IMR-90 (cell line): ENCODE measurements around the gene SIAH3. TPM values are rescaled to one million over a fixed set of nuclear protein-coding genes. Genes with fewer than 3 reads are reported as not detected.

Experiments
- ATAC-seq: fragments of 200-7000 bp; cut with Tn5 transposase; 2 replicates; pipeline ENCODE4 v1.9.1; 2020; ENCODE audit warnings: low read depth, mild to moderate bottlenecking, moderate library complexity
- BruUV-seq: library from RNA; stranded (reverse); fragments of 400-500 nt; replicated peaks from 2 replicates; lab custom pipeline; 2021; lab: Mats Ljungman, UMichigan
- CTCF ChIA-PET: fragments of 300-600 bp; formaldehyde crosslinking; extraction: SDS; loops from one replicate; lab custom pipeline; 2021; ENCODE audit warnings: antibody characterized with exemption; lab: Yijun Ruan, JAX
- POLR2A ChIA-PET: fragments of 300-600 bp; sonication (Branson Sonifier 250); formaldehyde crosslinking; loops from one replicate; lab custom pipeline; 2022; ENCODE audit warnings: antibody characterized with exemption; ENCODE audit not compliant: unreplicated experiment; lab: Charles Lee
- DNase-seq: peaks from one replicate; pipeline ENCODE4 v3.0.0; 2013
- H2AFZ ChIP-seq: replicated peaks from 2 replicates; pipeline ENCODE3; 2013; ENCODE audit warnings: low read length, mild to moderate bottlenecking; ENCODE audit not compliant: poor library complexity
- H2AK5ac ChIP-seq: 2 replicates; pipeline ENCODE4 v1.6.1; 2013; ENCODE audit warnings: low read depth, low read length, inconsistent platforms
- H2AK9ac ChIP-seq: replicated peaks from 2 replicates; pipeline ENCODE3; 2013; ENCODE audit warnings: mild to moderate bottlenecking, low read depth, low read length, moderate library complexity; ENCODE audit not compliant: poor library complexity
- H2BK120ac ChIP-seq: 2 replicates; pipeline ENCODE4 v1.6.1; 2013; ENCODE audit warnings: low read depth, low read length, inconsistent platforms
- H2BK15ac ChIP-seq: 3 replicates; pipeline ENCODE4 v1.6.1; 2013; ENCODE audit warnings: low read depth, low read length, inconsistent platforms
- H2BK20ac ChIP-seq: 2 replicates; pipeline ENCODE4 v1.6.1; 2013; ENCODE audit warnings: low read depth, mild to moderate bottlenecking, inconsistent platforms, low read length, moderate library complexity
- H2BK5ac ChIP-seq: 2 replicates; pipeline ENCODE4 v1.6.1; 2013; ENCODE audit warnings: mild to moderate bottlenecking, low read depth, low read length, inconsistent platforms; ENCODE audit not compliant: poor library complexity, severe bottlenecking
- H3K14ac ChIP-seq: replicated peaks from 2 replicates; pipeline ENCODE4 v1.6.1; 2013; ENCODE audit warnings: low read depth, low read length, inconsistent platforms
- H3K18ac ChIP-seq: 2 replicates; pipeline ENCODE4 v1.6.1; 2013; ENCODE audit warnings: low read depth, low read length, control low read depth
- H3K23ac ChIP-seq: 2 replicates; pipeline ENCODE4 v1.6.1; 2013; ENCODE audit warnings: low read depth, low read length, inconsistent platforms
- H3K27ac ChIP-seq: 2 replicates; pipeline ENCODE4 v1.5.1; 2013; ENCODE audit warnings: mild to moderate bottlenecking, control low read depth, low read length; ENCODE audit not compliant: insufficient read depth
- H3K27me3 ChIP-seq: 2 replicates; pipeline ENCODE4 v1.6.1; 2013; ENCODE audit warnings: low read length; ENCODE audit not compliant: control insufficient read depth, insufficient read depth
- H3K36me3 ChIP-seq: 2 replicates; pipeline ENCODE4 v1.6.1; 2013; ENCODE audit warnings: low read length, mixed read lengths; ENCODE audit not compliant: control insufficient read depth, insufficient read depth
- H3K4ac ChIP-seq: 2 replicates; pipeline ENCODE4 v1.6.1; 2013; ENCODE audit warnings: low read depth, low read length, inconsistent platforms
- H3K4me1 ChIP-seq: 2 replicates; pipeline ENCODE4 v1.6.1; 2013; ENCODE audit warnings: low read length, mixed read lengths; ENCODE audit not compliant: control insufficient read depth, insufficient read depth
- H3K4me2 ChIP-seq: 2 replicates; pipeline ENCODE4 v1.6.1; 2013; ENCODE audit warnings: low read depth, mild to moderate bottlenecking, control low read depth, low read length, moderate library complexity
- H3K4me3 ChIP-seq: 2 replicates; pipeline ENCODE4 v1.5.1; 2013; ENCODE audit warnings: low read depth, mild to moderate bottlenecking, control low read depth, low read length, moderate library complexity; ENCODE audit not compliant: insufficient read depth
- H3K56ac ChIP-seq: 2 replicates; pipeline ENCODE4 v1.6.1; 2013; ENCODE audit warnings: low read length, inconsistent platforms; ENCODE audit not compliant: insufficient read depth; ENCODE audit errors: extremely low read depth
- H3K79me1 ChIP-seq, 2 experiments: 2 replicates each; pipeline ENCODE4 v1.6.1; 2013; ENCODE audit warnings: low read length in 2 of 2, inconsistent platforms in 1 of 2, low read depth in 1 of 2
- H3K9ac ChIP-seq: 2 replicates; pipeline ENCODE4 v1.6.1; 2013; ENCODE audit warnings: low read depth, low read length, control low read depth
- H3K9me1 ChIP-seq: 2 replicates; pipeline ENCODE4 v1.6.1; 2013; ENCODE audit warnings: low read length, inconsistent platforms; ENCODE audit not compliant: insufficient read depth
- H3K9me3 ChIP-seq: 2 replicates; pipeline ENCODE4 v1.6.1; 2013; ENCODE audit warnings: low read length; ENCODE audit not compliant: control insufficient read depth, insufficient read depth
- H4K20me1 ChIP-seq: 2 replicates; pipeline ENCODE4 v1.6.1; 2013; ENCODE audit warnings: low read length, inconsistent platforms; ENCODE audit not compliant: insufficient read depth
- H4K5ac ChIP-seq: 2 replicates; pipeline ENCODE4 v1.6.1; 2013; ENCODE audit warnings: mild to moderate bottlenecking, low read depth, low read length, control low read depth
- H4K8ac ChIP-seq, 2 experiments: 2 replicates each; pipeline ENCODE4 v1.6.1; 2013; ENCODE audit warnings: low read depth in 2 of 2, low read length in 2 of 2, control low read depth in 1 of 2, inconsistent platforms in 1 of 2
- H4K91ac ChIP-seq: 2 replicates; pipeline ENCODE4 v1.6.1; 2013; ENCODE audit warnings: low read depth, low read length, inconsistent platforms; ENCODE audit not compliant: insufficient read depth
- CEBPB ChIP-seq: IDR thresholded peaks from 2 replicates; pipeline ENCODE4 v1.6.1; 2012; ENCODE audit warnings: low read depth, low read length, improper control_type of control experiment
- MAFK ChIP-seq: IDR thresholded peaks from 2 replicates; pipeline ENCODE4 v1.6.1; 2012; ENCODE audit warnings: low read depth, low read length, improper control_type of control experiment
- MXI1 ChIP-seq: IDR thresholded peaks from 2 replicates; pipeline ENCODE4 v1.6.1; 2012; ENCODE audit warnings: low read depth, mild to moderate bottlenecking, low read length, moderate library complexity, borderline replicate concordance
- RAD21 ChIP-seq: IDR thresholded peaks from 2 replicates; pipeline ENCODE4 v1.6.1; 2012; ENCODE audit warnings: low read length, improper control_type of control experiment
- RCOR1 ChIP-seq: IDR thresholded peaks from 2 replicates; pipeline ENCODE4 v1.6.1; 2012; ENCODE audit warnings: mild to moderate bottlenecking, low read length, improper control_type of control experiment; ENCODE audit not compliant: insufficient replicate concordance
- WGBS, 2 experiments: methylation state at CpG; one replicate each; pipeline versions ENCODE4 v1.1.5 to v1.1.7; 2013; ENCODE audit warnings: missing lambda C conversion rate in 2 of 2; ENCODE audit not compliant: insufficient read length in 1 of 2; ENCODE audit errors: extremely low coverage in 2 of 2; 5-methylcytosine and 5-hydroxymethylcytosine counted together
- dilution Hi-C: fragments of 300-500 bp; cut with HindIII; formaldehyde crosslinking; loops from one replicate; pipeline ENCODE4 v1.14.3; 2018; ENCODE audit warnings: low sequenced_read_pairs; ENCODE audit not compliant: unreplicated experiment
- in situ Hi-C: fragments of 300-500 bp; cut with MboI; formaldehyde crosslinking; loops from 3 replicates; pipeline ENCODE4 v1.14.3; 2019; ENCODE audit warnings: low sequenced_read_pairs, inconsistent platforms, mixed read lengths
- intact Hi-C: fragments of 100-400 bp; cut with micrococcal nuclease; formaldehyde crosslinking; loops from 2 replicates; pipeline ENCODE4 v1.10.0; 2022
- polyA plus RNA-seq, 3 experiments: library from polyadenylated mRNA; depleted of rRNA; stranded (reverse); fragments of >200 nt; gene quantifications; 2 replicates each; pipeline ENCODE4 v1.2.3, GENCODE V29; 2012; ENCODE audit warnings: low replicate concordance in 1 of 3
- total RNA-seq: library from RNA; depleted of rRNA; stranded (reverse); fragments of >200 nt; gene quantifications from 2 replicates; pipeline ENCODE4 v1.2.3, GENCODE V29; 2012
- TF ChIP-seq, protein P1 (sequence below): fragments of 150-350 bp; IDR thresholded peaks from 2 replicates; pipeline ENCODE4 v1.6.1; 2016; ENCODE audit warnings: low read depth, mild to moderate bottlenecking, low read length, moderate library complexity, borderline replicate concordance
- TF ChIP-seq, protein P2 (sequence below): conservative IDR thresholded peaks from 2 replicates; pipeline ENCODE4 v1.5.1; 2012; ENCODE audit warnings: mild to moderate bottlenecking, low read depth, low read length, improper control_type of control experiment

SIAH3 gene
- total and polyA plus RNA-seq, 2 of the 4 experiments (the other 2 are of a cell fraction) = under 0.01 TPM; not detected in 1

DNA sequence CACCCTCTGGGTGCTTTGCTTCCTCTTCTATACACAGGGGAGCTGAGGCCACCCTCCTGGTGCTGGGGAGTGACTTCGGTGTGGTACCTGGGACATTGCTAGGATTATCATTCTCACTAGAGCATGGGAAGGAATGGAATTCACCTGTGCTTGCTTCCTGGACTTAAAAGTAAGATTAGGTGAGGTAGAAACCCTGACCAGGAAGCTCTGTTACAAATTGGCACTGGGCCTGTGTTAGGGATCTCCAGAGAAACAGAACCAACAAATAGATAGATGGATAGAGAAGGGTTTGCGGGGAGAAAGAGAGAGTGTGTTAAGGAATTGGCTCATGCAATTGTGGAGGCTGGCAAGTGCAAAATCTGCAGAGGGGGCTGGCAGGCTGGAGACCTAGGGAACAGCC lies 13.9 kb upstream of the SIAH3 start:
- CTCF ChIA-PET = no interaction called here
- H3K79me1 ChIP-seq = no peaks in the 10 kb centered on the region
- no peak overlapping the region for H3K23ac ChIP-seq
- H2AFZ ChIP-seq = no peak overlapping the region
- no peak overlapping the region for H2BK15ac ChIP-seq
- no peak overlapping the region for H3K56ac ChIP-seq
- no peaks in the 10 kb centered on the region for H3K4me1 ChIP-seq
- H2BK5ac ChIP-seq = no peak overlapping the region
- no peak for ATAC-seq
- no peak overlapping the region for H4K91ac ChIP-seq
- H4K20me1 ChIP-seq = no peaks in the 10 kb centered on the region
- H3K9me1 ChIP-seq = no peaks in the 10 kb centered on the region
- 67% methylated on average over 1 of the region's 2 CpGs; no CpG with 5 or more reads in 1 of the 2 experiments for WGBS, 2 experiments
- no peak overlapping the region for H2AK9ac ChIP-seq
- no TSS peak for BruUV-seq
- H3K4me3 ChIP-seq = no peak overlapping the region
- H3K4me2 ChIP-seq = no peak overlapping the region
- no peak overlapping the region for H3K27ac ChIP-seq
- no peaks in the 10 kb centered on the region for H3K36me3 ChIP-seq
- dilution Hi-C loops = no loop called here
- H4K8ac ChIP-seq = no peak overlapping the region
- no peak overlapping the region for H2AK5ac ChIP-seq
- peaks cover 3% of the 10 kb centered on the region for H3K27me3 ChIP-seq
- H3K18ac ChIP-seq = no peak overlapping the region
- intact Hi-C loops = no loop called here
- no peak for DNase-seq
- in situ Hi-C loops = no loop called here
- H3K4ac ChIP-seq = no peak overlapping the region
- no peak overlapping the region for H2BK120ac ChIP-seq
- TF ChIP-seq RCOR1 (no peak), MXI1 (no peak), CEBPB (no peak), RAD21 (no peak), MAFK (no peak)
- TF ChIP-seq, protein P1, sequence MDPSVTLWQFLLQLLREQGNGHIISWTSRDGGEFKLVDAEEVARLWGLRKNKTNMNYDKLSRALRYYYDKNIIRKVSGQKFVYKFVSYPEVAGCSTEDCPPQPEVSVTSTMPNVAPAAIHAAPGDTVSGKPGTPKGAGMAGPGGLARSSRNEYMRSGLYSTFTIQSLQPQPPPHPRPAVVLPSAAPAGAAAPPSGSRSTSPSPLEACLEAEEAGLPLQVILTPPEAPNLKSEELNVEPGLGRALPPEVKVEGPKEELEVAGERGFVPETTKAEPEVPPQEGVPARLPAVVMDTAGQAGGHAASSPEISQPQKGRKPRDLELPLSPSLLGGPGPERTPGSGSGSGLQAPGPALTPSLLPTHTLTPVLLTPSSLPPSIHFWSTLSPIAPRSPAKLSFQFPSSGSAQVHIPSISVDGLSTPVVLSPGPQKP = no peak
- TF ChIP-seq, protein P2, sequence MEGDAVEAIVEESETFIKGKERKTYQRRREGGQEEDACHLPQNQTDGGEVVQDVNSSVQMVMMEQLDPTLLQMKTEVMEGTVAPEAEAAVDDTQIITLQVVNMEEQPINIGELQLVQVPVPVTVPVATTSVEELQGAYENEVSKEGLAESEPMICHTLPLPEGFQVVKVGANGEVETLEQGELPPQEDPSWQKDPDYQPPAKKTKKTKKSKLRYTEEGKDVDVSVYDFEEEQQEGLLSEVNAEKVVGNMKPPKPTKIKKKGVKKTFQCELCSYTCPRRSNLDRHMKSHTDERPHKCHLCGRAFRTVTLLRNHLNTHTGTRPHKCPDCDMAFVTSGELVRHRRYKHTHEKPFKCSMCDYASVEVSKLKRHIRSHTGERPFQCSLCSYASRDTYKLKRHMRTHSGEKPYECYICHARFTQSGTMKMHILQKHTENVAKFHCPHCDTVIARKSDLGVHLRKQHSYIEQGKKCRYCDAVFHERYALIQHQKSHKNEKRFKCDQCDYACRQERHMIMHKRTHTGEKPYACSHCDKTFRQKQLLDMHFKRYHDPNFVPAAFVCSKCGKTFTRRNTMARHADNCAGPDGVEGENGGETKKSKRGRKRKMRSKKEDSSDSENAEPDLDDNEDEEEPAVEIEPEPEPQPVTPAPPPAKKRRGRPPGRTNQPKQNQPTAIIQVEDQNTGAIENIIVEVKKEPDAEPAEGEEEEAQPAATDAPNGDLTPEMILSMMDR = no peak
- no peak overlapping the region for H4K5ac ChIP-seq
- POLR2A ChIA-PET = no interaction called here
- H3K14ac ChIP-seq = no peak overlapping the region
- no peak overlapping the region for H2BK20ac ChIP-seq
- no peaks in the 10 kb centered on the region for H3K9me3 ChIP-seq
- no peak overlapping the region for H3K9ac ChIP-seq
